AG20443 (cell line): ENCODE data around the gene ABHD14A.

Experiments used
- DNase-seq: peaks from one replicate; pipeline ENCODE4 v3.0.0; 2012; ENCODE audit warnings: low spot score, mixed read lengths

The ABHD14A gene

GRCh38 chr3:51941463-51941797 is 33.4 kb upstream of the ABHD14A start:
- DNase-seq = peak; percentile 26

- DNase-seq = peak; percentile 99
These were observed 32.9 kb upstream of the ABHD14A start, which contains the start of the genes PARP3 and RRP9 for GRCh38 chr3:51941798-51942602. PARP3 (plus strand) TSS chr3:51942363; CDS start chr3:51943356, 993 bp downstream. RRP9 (minus strand) TSS chr3:51941904; CDS start chr3:51941867, 37 bp downstream.

GRCh38 chr3:51942603-51943450 is 32.0 kb upstream of the ABHD14A start:
- peak; percentile 91 for DNase-seq

GRCh38 chr3:51943451-51944391 is 31.1 kb upstream of the ABHD14A start:
- no peak for DNase-seq

- no peak for DNase-seq
These were observed 30.3 kb upstream of the ABHD14A start for GRCh38 chr3:51944451-51945021.

- no peak for DNase-seq
These were observed 29.6 kb upstream of the ABHD14A start for GRCh38 chr3:51945031-51945840.

GRCh38 chr3:51945926-51946705 is 28.7 kb upstream of the ABHD14A start:
- DNase-seq = no peak

GRCh38 chr3:51946796-51947195 is 28.1 kb upstream of the ABHD14A start:
- no peak for DNase-seq

- DNase-seq = no peak
These were observed 27.5 kb upstream of the ABHD14A start for GRCh38 chr3:51947215-51947900.

- DNase-seq = no peak
These were observed 26.8 kb upstream of the ABHD14A start for GRCh38 chr3:51948016-51948580.

- DNase-seq = no peak
These were observed 25.7 kb upstream of the ABHD14A start for GRCh38 chr3:51949121-51949520.

GRCh38 chr3:51950899-51951298 is 24.0 kb upstream of the ABHD14A start:
- no peak for DNase-seq

GRCh38 chr3:51953445-51953844 is 21.4 kb upstream of the ABHD14A start:
- DNase-seq = peak; percentile 62

GRCh38 chr3:51954105-51954504 is 20.8 kb upstream of the ABHD14A start:
- no peak for DNase-seq

- no peak for DNase-seq
These were observed 20.2 kb upstream of the ABHD14A start for GRCh38 chr3:51954713-51955112.

GRCh38 chr3:51955175-51955892 is 19.5 kb upstream of the ABHD14A start, which contains the start of gene GPR62:
GPR62 (plus strand) TSS chr3:51955381; CDS start chr3:51955653, 272 bp downstream.
- no peak for DNase-seq

- DNase-seq = peak; percentile 66
These were observed 18.7 kb upstream of the ABHD14A start for GRCh38 chr3:51955893-51956770.
